K562 treated with DMSO at 1 percent for 48 hours (cell line): ENCODE measurements around the gene LDOC1. TPM values are rescaled to one million over a fixed set of nuclear protein-coding genes. Genes with fewer than 3 reads are reported as not detected.

Experiments used
- total RNA-seq: library from RNA; unstranded; fragments of 300-600 nt; gene quantifications from 2 replicates; pipeline ENCODE4 v1.2.3, GENCODE V29; 2022; ENCODE audit warnings: low replicate concordance; ENCODE audit errors: extremely low read depth

The LDOC1 gene
- total RNA-seq: not detected in 2 replicates

GRCh38 chrX:141176586-141177451, at the start of gene LDOC1:
TSS of gene LDOC1 (minus strand) at chrX:141177129. CDS start at chrX:141177021, 108 bp downstream.

Other genes starting within 250 kb of the LDOC1 start
- gene SPANXB1, start 174.5 kb downstream of the LDOC1 start, total RNA-seq: not detected in 2 replicates
- not detected in 2 replicates for gene SPANXC, start 65.4 kb upstream of the LDOC1 start, total RNA-seq